Stimulated activated CD4-positive, alpha-beta T cell treated with anti-CD3 and anti-CD28 coated beads, Interleukin-4, amount 100 ng/mL, for 24 hours (primary cell): ENCODE measurements around the gene CLDN9.
A peak's percentile ranks its signal among the peaks of the same experiment; 100 is the strongest.

Experiments
- DNase-seq: peaks from one replicate; pipeline ENCODE4 v3.0.0-alpha.2; 2020

CLDN9 gene

DNA sequence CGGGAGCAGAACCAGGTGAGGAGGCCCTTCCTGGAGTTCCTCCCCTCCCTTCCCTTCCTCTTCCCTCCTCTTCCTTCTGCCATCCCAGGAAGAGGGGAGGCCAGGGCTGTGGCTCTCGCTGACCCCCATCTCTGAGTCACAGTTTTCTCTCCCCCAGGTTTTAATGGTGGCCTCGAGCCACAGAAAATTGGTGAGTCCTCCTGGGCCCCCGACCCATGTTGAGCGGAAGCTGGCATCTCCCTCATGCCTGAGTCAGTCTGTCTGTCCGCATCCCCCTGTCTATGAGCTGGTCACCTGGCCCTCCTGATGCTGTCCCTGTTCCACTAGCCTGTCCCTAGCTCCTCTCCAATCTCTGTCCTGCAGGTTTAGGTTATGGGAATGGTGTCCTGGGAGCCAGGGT lies 12.8 kb upstream of the CLDN9 start:
- no peak for DNase-seq

DNA sequence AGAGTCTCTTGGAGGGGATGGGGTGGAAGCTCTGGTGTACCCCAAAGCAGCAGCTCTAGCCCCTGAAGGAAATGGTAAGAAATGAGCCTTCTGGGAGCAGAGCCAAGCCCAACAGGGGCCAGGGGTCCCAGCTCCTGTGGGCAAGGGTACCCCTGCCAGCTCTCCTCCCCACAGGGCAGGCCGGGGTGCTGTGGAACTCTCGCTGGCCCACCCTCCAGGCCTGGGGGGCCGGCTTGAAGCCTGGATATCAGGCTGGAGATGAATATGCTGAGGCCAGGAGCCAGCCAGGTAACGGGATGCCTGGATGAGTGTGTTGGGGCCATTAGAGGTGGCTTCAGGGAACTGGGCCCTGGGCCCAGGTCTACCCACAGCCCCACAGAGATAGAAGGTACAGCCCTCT lies 12.2 kb upstream of the CLDN9 start:
- DNase-seq: no peak

DNA sequence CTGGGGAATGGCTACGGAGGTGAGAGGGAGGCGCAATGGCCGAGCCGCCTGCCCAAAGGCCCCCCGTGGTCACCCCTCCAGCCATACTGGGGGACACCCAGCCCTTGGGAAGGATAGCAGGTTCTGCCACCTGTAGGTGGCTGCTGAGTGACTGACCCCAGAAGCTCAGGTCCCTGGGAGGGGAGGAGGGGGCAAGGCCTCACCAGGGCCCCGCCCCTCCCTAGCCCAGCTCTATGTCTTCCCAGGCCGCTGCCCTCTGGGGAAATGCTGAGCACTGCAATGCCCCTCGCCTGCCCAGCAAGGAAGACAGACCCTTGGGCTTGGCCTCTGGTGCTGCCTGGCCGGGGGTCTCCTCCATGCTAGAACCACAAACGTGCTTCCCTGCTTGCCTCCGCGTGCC lies 11.4 kb upstream of the CLDN9 start:
- no peak for DNase-seq

DNA sequence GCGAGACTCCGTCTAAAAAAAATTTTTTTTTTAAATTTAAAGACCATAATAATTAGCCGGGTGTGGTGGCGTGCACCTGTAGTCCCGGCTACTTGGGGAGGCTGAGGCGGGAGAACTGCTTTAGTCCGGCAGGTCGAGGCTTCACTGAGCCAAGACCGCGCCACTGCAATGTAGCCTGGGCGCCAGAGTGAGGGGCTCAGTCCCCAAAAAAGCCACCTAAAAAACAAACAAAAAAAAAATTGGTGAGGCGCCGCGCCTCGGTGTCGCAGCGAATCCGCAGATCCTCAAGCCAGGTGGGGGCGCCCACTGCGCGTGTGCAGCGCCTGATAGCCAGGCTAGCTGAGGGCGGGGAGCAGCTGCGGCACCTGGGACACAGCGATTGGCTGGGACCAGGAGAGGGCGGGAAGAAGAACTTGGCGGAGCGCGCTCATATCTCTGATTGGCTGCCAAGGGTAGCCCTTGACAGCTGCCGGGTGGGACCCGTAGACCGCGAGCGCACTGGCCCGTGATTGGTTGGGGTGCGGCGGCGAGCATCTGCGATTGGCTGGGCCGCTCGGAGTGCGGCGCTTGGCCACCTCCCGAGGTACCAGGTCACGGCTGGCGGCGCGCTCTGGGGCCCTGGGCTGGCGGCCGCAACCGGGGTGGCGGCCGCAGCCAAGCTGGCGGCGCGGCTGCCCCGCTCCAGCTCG lies 9.0 kb upstream of the CLDN9 start:
- DNase-seq: peak; percentile 97

DNA sequence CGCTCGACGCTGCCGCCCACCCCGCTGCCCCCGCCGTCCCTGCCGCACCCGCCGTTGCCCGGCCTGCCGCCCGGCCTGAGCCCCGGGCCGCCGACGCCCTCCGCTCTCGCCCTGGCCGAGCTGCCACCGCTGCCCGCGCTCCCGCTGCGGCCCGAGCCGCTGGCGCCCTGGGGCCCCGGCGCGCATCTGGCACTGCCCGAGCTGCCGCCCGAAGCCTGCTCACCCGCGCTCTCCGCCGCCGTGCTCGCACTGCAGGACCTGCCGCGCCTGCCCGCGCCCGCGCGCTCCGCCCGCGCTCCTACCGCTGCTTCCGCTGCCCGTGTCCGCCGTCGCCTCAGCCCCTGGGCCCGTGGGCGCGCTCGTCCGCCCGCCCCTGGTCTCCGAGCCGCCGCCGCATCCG lies 8.4 kb upstream of the CLDN9 start:
- no peak for DNase-seq

DNA sequence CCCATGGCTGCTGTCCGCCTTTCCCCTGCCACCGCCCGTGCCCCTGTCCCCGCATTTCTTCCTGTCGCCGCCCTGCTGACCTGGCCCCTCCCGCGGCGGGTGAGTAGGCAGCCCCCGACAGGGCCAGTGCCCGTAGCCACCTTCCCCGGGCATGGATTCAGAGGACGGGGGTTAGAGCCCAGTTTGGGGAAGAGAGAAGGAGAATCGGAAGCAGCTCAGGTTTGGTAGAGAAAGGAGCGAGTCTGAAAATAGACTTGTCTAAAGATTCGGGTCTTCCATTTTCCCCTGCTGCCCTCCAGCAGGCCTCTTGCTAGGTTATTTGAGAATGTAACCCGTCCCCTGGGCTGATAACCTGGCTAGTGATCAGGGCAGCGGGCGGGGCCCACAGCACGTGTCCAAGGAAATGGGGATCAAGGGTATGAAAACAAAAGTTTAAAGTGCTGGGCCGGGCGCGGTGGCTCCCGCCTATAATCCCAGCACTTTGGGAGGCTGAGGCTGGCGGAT lies 7.9 kb upstream of the CLDN9 start:
- DNase-seq: no peak

DNA sequence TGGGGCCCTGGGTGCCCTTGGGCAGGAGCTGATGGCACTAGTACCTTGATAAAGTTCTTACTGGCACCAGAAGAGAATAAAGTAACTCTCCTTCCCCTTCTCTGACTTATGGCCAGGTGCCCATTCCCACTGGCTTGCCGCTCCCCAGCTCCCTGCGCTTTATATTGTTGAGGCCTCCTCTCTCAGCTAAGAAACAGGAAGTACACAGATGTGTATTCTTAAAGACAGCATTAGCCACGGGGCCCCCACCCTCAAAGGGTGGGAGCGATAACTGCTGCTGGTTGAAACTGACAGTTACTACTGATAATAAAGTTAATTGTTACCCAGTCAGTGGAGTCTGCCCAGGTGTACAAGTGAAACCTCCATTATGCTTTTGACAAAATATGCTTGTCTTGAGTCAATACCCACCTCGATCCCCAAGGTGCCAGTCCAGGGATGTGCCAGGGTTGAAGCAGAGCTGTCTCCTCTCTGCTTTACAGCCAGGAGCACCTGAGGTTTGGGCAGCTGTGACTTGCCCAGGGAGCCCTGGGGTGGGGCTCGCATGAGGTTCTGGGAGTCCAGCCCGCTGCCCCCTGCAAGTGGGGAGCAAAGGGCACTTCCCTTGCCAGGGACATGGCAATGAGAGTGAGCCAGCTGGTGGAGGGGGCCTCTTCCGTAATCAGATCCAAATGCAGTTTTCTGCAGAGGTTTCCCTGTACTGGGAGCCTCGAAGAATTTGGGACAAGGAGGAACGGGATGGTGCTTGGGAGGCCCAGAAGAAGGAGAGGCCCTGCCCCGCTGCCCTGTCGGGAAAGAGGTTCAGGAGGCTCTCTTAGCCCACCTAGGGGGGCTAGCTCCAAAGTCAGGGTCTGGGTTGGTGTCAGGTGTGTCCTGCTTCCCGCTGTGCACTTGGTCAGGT lies 5.4 kb upstream of the CLDN9 start:
- DNase-seq: no peak

DNA sequence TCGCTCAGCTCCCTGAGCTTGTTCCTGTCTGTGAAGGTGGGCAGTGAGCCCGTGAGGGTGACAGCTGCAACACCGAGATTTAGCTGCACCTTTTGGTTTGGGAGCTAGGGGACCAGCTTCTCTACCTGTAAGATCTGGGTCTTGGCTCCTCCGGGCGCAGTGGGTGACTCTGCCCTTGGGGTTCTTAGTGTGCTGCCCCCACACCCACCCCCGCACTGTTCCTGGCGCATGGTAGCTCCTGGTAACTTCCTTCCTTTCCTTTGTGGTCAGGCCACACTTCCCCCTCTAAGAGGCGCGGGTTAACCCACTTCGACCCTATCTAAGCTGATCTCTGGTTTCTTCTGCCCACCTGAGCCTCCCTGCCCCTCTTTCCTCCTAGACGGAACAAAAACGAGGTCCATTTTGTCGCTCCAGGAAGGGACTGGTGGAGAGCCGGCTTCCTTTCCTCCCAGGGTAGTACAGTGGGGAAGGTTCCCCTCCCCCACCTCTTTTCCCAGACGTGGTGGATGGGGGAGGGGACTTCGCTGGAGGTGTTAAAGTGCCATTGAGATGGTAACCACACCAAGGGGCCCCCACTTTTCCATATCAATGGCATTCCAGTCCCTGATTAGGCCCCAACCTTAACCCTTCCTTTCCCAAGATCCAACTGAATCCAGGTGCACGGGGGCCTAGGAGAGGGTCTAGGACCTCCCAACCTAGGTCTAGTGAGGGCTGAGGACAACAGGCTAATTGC lies 4.6 kb upstream of the CLDN9 start:
- no peak for DNase-seq

DNA sequence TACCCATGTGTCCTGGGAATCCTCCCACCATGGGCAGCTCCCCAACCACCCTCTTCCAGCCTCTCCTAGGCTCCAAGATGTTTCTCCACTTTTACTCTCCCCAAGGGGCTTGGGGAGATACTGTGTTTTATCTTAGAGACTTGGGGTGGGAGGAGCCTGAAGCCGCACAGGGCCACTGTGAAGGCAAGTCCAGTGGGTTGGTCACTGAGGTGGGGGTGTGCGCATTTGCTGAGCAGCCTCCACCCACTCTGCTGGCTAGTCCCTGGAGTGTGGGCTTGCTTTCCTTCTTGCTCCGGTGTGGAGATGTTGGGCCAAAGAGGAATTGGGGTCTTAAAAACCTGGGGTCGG lies 4.1 kb upstream of the CLDN9 start:
- DNase-seq: no peak

DNA sequence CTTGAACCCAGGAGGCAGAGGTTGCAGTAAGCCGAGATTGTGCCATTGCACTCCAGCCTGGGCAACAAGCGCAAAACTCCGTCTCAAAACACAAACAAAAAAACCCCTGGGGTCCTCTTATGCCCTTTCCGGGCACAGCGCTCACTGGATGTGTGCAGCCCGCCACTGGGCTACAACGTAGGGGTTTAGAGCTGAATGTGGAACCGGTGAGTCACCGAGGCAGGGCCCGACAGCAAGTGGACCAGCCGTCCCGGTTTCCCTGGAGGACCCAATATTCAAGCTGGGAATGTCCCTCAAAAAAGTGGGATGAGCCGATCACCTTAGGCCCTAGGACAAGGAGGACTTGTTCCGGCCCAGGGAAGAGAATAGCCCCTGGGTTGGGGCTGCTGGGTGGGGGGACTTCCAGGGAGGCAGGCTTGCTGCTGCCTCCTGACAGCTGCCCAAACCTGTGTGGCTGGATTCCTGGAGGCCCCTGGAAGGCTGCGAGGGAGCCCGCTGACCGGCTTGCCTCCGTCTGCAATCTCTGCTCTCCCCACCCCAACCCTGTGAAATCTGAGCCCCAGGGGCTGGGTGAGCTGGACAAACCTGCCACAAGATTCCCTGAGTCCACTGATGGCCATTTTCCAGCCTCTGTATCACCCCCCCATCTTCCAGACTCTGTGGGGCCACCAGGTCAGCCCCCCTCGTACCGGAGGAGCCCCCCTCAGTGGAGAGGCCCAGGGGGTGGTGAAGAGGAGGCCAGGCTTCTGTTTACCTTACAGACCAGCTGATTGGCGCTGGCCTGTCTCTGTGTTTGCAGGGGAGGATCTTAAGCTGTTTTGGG lies 2.9 kb upstream of the CLDN9 start:
- DNase-seq: no peak

DNA sequence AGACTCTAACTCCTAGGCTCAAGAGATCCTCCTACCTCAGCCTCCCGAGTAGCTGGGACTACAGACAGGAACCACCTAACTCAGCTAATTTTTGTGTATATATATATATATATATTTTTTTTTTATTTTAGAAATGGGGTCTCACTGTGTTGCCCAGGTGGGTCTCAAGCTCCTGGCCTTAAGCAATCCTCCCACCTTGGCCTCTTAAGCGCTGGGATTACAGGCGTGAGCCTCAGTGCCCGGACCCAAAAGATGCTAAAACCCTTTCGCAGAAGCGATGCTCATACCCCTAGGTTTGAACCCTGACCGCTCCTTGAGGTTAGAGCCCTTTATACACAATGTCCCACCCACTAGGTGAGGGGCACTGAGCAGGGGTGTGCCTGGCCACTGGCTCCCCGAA lies 2.2 kb upstream of the CLDN9 start:
- no peak for DNase-seq

DNA sequence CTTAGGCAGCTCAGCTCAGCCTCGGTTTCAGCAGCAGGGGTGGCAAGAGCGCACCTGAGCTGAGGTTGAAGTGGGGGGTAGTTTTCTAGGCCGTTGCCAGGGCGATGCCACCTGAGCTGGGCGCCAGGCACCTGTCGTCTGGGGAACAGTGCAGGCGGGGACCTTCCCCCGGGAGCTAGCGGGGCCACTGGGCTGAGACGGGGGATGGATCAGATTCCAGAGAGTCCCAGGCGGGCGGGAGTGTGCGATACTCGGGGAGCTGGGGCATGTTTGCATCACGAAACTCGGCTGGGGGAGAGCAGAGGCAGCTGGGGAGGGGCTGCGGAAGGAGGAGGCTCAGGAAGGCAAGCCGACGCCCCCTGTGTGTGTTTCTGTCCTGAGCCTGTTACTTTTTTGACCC lies 477 bp upstream of the CLDN9 start:
- no peak for DNase-seq

DNA sequence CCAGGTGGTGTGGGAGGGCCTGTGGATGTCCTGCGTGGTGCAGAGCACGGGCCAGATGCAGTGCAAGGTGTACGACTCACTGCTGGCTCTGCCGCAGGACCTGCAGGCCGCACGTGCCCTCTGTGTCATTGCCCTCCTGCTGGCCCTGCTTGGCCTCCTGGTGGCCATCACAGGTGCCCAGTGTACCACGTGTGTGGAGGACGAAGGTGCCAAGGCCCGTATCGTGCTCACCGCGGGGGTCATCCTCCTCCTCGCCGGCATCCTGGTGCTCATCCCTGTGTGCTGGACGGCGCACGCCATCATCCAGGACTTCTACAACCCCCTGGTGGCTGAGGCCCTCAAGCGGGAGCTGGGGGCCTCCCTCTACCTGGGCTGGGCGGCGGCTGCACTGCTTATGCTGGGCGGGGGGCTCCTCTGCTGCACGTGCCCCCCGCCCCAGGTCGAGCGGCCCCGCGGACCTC lies 798 bp downstream of the CLDN9 start:
- no peak for DNase-seq

DNA sequence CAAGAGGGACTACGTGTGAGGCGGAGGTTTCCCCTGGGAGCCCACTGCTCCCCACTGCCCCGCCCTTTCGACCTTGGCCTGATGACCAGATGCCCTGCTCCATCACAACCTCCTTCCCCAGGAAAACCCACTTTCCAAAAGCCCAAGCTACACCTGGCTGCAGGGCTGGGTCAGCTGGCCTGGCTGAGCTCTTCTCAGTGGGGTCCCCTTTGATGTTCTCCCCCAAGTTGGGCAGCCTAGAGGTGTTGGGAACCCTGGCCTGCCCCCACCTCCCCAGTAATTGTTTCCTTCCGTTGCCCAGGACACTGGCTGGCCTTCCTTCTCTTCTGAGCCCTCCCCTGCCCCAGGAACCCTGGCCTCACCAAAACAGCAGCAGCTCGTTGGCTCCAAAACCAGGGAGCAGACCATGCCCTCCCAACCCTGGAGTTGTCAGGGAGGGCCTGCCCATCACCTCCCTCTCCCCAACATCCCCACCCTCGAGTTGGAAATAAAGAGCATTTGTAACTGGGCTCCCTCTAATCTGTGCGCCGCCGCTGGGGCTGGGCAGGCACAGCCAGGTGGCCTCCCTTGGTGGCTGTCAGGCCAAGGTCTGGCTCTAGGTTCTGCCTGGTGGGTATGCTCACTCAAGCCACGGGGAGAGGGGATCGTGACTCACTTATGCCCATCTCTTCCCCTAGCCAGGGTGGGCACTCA lies 1.4 kb downstream of the CLDN9 start:
- DNase-seq: no peak

DNA sequence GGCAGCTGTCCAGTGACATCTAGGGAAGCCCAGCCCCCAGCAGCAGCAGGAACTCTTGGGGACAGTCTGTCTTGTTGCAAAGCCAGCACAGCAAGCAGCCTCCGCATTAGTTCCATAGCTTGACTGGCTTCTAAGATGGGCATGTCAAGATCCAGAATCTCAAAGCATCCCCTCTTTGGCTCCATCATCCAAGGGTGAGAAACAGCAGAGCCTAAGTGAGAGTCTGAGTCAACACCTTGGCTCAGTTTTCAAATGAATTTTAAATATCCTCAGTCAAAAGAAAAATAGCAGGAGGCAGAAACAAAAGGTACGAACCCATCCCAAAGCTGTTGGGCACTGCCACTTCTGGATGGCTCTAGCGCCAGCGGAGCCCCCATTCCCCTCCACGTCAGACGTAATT lies 2.2 kb downstream of the CLDN9 start:
- DNase-seq: no peak

DNA sequence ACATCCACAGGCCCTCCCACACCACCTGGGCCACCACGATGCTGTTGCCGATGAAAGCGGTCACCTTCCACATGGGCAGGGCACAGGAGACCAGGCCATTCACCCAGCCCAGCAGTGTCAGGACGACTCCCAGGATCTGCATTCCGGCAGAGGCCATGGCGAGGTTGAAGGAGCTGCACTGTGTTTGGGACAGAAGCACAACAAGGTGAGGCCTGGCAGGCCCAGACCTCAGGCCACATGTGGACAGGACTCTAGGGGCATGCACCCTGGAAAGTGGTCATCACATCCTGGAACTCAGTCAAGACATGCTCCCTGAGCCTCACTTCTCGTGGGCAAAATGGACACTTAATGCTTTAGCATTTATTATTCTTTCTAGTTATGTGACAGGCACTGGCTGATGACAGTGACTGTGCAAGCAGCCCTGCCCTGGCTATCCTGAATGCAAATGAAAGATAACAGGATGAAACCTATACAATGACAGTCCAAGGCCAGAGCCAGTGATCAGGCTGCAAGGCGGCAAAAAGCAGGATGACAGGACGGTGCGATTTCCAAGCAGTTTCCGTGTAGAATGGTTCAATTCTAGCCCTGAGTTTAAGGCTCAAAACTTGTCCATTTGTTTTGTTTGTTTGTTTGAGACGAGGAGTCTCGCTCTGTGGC lies 3.3 kb downstream of the CLDN9 start:
- no peak for DNase-seq

DNA sequence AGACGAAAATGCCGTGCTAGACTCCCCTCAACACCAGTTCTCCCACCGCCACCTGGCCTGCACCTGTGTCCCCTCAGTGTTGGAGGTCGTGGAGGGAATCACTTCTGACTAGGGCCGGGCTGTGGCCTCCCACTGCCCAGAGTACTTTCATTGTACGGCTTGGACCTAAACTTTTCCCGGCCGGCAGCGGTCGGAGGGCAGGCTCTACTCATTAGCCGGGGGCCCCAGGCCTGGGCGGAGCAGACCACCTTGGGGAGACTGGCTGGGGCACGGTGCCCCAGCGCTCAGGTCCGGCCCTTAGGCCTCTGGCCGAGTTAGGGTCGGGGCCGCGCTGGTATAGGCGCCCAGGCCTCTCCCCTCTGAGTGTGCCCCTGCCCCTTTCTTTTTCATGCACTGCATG lies 4.6 kb downstream of the CLDN9 start:
- no peak for DNase-seq

DNA sequence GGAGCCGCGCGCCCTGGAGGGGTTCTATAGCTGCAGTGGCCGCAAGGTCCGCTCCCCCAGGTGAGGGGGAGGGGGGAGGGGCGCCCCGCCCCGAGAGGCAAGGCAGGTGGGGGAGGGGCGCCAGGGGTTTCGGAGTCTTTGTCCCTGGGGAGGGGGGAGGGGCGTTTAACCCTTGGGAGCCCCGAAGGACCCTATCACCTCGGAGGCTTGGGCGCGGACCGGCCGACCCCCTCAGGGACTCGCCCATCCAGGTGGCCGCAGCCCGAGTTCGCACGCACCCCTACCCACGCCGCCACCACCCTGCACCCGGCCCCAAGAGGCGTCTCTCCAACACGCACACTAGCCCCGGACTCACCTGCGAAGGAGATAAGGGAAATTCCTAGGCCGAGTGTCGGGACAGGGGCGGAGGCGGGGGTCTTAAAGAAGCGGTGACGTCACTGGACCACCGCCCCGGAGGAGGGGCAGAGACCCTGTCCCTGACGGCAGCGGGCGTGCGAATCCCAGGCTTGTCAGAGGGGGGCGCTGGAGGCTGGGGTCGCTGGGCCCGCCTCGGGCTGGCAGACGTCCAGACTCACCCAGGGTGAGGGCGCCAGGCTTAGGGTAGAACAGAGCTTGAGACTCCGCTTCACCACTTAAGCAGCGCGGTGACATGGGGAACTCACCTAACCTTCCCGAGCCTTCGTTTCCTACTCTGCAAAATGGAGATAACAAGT lies 5.2 kb downstream of the CLDN9 start, which contains the start of gene CLDN6:
CLDN6 (minus strand) TSS at position 390 of the 713 bp plus-strand sequence. CDS start 2,162 bp downstream, outside the sequence.
- no peak for DNase-seq

DNA sequence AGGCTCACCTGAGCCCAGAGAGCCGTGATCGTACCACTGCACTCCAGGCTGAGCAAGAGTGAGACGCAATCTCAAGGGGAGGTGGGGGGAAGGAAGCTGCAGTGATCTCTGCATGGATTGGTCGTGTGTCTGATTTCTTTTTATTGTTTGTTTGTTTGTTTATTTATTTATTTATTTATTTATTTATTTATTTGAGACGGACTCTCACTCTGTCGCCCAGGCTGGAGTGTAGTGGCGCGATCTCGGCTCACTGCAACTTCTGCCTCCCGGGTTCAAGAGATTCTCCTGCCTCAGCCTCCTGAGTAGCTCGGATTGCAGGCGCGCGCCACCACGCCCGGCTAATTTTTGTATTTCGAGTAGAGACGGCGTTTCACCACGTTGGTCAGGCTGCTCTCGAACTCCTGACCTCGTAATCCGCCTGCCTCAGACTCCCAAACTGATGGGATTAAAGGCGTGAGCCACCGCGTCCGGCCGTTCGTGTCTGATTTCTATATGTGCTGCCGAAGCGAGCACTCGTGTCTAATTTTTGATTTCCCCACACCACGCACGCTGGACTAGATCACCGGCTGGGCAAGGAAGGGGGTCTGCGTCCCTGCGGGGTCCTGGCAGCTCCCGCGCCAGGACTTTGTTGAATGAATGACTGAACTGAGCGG lies 7.0 kb downstream of the CLDN9 start:
- no peak for DNase-seq

DNA sequence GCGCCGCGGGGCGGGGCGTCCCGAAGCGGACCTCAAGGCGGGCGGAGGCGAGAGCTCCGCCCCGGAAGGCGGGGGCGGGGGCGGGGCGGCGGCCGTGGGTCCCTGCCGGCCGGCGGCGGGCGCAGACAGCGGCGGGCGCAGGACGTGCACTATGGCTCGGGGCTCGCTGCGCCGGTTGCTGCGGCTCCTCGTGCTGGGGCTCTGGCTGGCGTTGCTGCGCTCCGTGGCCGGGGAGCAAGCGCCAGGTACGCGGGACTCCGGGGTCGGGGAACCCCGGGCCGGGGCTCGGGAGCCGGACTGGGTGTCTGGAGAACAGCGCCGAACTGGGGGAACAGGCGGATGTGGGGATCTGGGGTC lies 7.5 kb downstream of the CLDN9 start, which contains the start of gene TNFRSF12A:
TNFRSF12A (plus strand) TSS at position 122 of the 357 bp plus-strand sequence; CDS start at position 152, 30 bp downstream.
- peak; percentile 59 for DNase-seq
